Smooth muscle cell (in vitro differentiated cells): ENCODE results near the gene TSN. TPM values are rescaled to one million over a fixed set of nuclear protein-coding genes. Genes with fewer than 3 reads are reported as not detected.
A peak's percentile ranks its signal among the peaks of the same experiment; 100 is the strongest.

Experiments used
- DNase-seq: peaks from one replicate; lab custom pipeline; 2025; ENCODE audit not compliant: unreplicated experiment; lab: John Stamatoyannopoulos, UW
- H2AFZ ChIP-seq: fragments of 200-600 bp; sonication (generic); 2 replicates; pipeline ENCODE4 v1.6.0; 2016; ENCODE audit warnings: antibody characterized with exemption, low read depth, mild to moderate bottlenecking
- H3F3A ChIP-seq: fragments of 200-600 bp; sonication (generic); 2 replicates; pipeline ENCODE4 v1.6.0; 2017; ENCODE audit warnings: antibody characterized with exemption, low read depth
- H3K27ac ChIP-seq: fragments of 200-600 bp; sonication (generic); 2 replicates; pipeline ENCODE4 v1.5.1; 2016; ENCODE audit warnings: low read depth, mild to moderate bottlenecking
- H3K27me3 ChIP-seq: fragments of 200-600 bp; sonication (generic); 2 replicates; pipeline ENCODE4 v1.6.1; 2016; ENCODE audit warnings: low read depth, mild to moderate bottlenecking
- H3K36me3 ChIP-seq: fragments of 200-600 bp; sonication (generic); 2 replicates; pipeline ENCODE4 v1.5.1; 2016; ENCODE audit warnings: low read depth
- H3K4me1 ChIP-seq: fragments of 200-600 bp; sonication (generic); 2 replicates; pipeline ENCODE4 v1.5.1; 2016; ENCODE audit warnings: low read depth
- H3K4me2 ChIP-seq: fragments of 200-600 bp; sonication (generic); 2 replicates; pipeline ENCODE4 v1.6.0; 2016; ENCODE audit warnings: mild to moderate bottlenecking
- H3K4me3 ChIP-seq: fragments of 200-600 bp; sonication (generic); 2 replicates; pipeline ENCODE4 v1.5.1; 2016; ENCODE audit warnings: mild to moderate bottlenecking
- H3K79me2 ChIP-seq: fragments of 200-600 bp; sonication (generic); 2 replicates; pipeline ENCODE4 v1.6.0; 2016; ENCODE audit warnings: low read depth, mild to moderate bottlenecking
- H3K9ac ChIP-seq: fragments of 200-600 bp; sonication (generic); 2 replicates; pipeline ENCODE4 v1.6.0; 2016; ENCODE audit warnings: low read depth
- H3K9me3 ChIP-seq: fragments of 200-600 bp; sonication (generic); replicated peaks from 2 replicates; pipeline ENCODE4 v1.5.1; 2016; ENCODE audit warnings: low read depth
- H4K20me1 ChIP-seq: fragments of 200-600 bp; sonication (generic); 2 replicates; pipeline ENCODE4 v1.6.0; 2016; ENCODE audit warnings: low read depth
- CTCF ChIP-seq: fragments of 200-600 bp; sonication (generic); IDR thresholded peaks from 2 replicates; pipeline ENCODE4 v1.5.1; 2017; ENCODE audit warnings: borderline replicate concordance, mild to moderate bottlenecking, antibody characterized with exemption; ENCODE audit not compliant: insufficient read depth, poor library complexity, severe bottlenecking
- WGBS: methylation state at CpG from one replicate; pipeline ENCODE4 v1.1.7; 2016; ENCODE audit warnings: low lambda C conversion rate; 5-methylcytosine and 5-hydroxymethylcytosine counted together
- polyA plus RNA-seq: library from polyadenylated mRNA; unstranded; fragments of >200 nt; fragmentation: Nextera tagmentation; extraction: Ambion mirVana; gene quantifications from 2 replicates; pipeline ENCODE4 v1.2.1, GENCODE V29; 2016
- total RNA-seq: library from RNA; depleted of rRNA; stranded (reverse); fragments of >200 nt; gene quantifications from 2 replicates; pipeline ENCODE4 v1.2.3, GENCODE V29; 2014

TSN gene
- total and polyA plus RNA-seq, 2 experiments from 2014 or later: 47.3 to 53.1 TPM

DNA sequence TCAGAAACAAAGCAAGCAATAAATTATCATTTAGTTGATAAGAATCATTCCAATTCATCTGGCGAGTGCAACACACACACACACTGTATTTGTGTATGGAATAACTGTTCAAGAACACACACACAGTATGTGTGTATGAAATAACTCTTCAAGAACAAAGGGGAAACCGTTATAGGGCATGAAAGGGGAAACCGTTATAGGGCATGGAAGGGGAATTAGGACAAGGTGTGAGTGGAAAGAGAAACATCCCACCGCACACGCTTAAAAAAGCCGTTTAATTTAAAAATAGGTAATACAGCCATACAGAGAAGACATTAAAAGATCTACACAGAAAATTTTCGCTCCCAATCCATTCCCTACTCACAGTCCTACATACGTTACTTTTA, 607 bp upstream of the TSN start:
- Histone ChIP-seq H4K20me1 (no peaks in the 10 kb centered on the region), H3K4me3 (peak overlapping the region; percentile 79), H3K27ac (no peak overlapping the region), H3K36me3 (no peaks in the 10 kb centered on the region), H3K4me1 (peaks cover 16% of the 10 kb centered on the region), H2AFZ (peak overlapping the region; percentile 98), H3K79me2 (peaks cover 35% of the 10 kb centered on the region), H3K4me2 (peak overlapping the region; percentile 97), H3K9ac (peak overlapping the region; percentile 74), H3K27me3 (no peaks in the 10 kb centered on the region), H3F3A (no peaks in the 10 kb centered on the region), H3K9me3 (no peaks in the 10 kb centered on the region)
- TF ChIP-seq CTCF: no peak
- 6% methylated on average over 8 of the region's 8 CpGs for WGBS
- DNase-seq: no peak

- Histone ChIP-seq H4K20me1 (no peaks in the 10 kb centered on the region), H2AFZ (no peak overlapping the region), H3K9me3 (no peaks in the 10 kb centered on the region), H3K36me3 (peaks cover 25% of the 10 kb centered on the region), H3K4me1 (no peaks in the 10 kb centered on the region), H3F3A (no peaks in the 10 kb centered on the region), H3K27me3 (no peaks in the 10 kb centered on the region), H3K9ac (no peak overlapping the region), H3K4me2 (no peak overlapping the region), H3K27ac (no peak overlapping the region), H3K4me3 (no peak overlapping the region), H3K79me2 (no peaks in the 10 kb centered on the region)
- no peak for DNase-seq
- no peak for TF ChIP-seq CTCF
- 96% methylated on average over 10 of the region's 10 CpGs for WGBS
Observed at GRCh38 chr2:121764681-121765228, 9.3 kb downstream of the TSN start.

DNA sequence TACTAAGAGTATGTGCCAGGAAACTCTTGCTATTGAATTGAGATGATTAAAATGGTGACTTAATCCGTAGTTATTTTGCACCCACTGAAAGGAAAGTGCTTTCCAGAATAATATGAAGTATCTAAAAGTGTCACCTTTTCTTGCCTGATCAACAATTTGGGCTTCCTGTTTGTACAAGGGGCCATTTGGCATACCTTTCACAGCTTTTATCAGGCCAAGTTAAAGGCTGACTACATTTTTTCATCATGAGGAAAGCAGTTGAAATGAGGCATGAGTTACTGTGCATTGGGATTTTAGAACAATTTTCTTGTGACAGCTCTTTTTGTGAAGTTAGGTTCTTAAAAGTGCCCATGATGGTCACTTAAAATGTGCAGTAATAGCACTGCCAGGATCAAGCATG, 11.2 kb downstream of the TSN start:
- Histone ChIP-seq H2AFZ (no peak overlapping the region), H3K4me3 (no peak overlapping the region), H3K9ac (no peak overlapping the region), H3K27me3 (no peaks in the 10 kb centered on the region), H3K27ac (no peak overlapping the region), H4K20me1 (no peaks in the 10 kb centered on the region), H3K36me3 (peaks cover 23% of the 10 kb centered on the region), H3K9me3 (no peaks in the 10 kb centered on the region), H3K4me2 (no peak overlapping the region), H3K79me2 (no peaks in the 10 kb centered on the region), H3K4me1 (no peaks in the 10 kb centered on the region), H3F3A (no peaks in the 10 kb centered on the region)
- 95% methylated on average over 1 of the region's 1 CpG for WGBS
- TF ChIP-seq CTCF: no peak
- DNase-seq: no peak

DNA sequence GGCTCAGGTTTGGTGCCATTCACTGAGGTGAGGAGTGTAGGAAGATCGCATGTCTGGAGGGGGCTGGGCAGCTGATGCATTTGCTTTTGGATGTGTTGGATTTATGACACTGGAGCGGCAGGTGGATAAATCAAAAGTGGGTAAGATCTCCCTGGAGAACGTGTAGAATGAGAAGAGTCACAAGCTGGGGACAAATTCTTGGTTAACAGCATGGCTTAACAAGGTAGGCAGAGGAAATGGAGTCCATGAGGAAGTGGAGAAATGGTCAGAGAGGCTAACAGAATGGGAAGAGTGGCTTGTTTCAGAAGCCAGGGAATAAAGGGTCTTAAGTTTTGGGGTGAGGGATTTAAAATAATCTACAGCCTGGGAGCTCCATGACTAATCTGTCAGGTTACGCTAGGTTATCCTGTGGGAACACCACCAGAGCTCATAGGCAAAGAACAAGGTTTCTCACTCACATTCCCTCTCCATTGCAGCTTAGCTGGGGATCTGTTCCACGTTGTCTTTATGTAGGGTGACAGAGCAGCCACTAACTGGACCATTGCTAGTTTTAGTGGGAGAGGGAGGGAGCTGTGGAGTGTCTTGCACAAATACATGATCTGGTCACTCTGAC, 12.8 kb downstream of the TSN start:
- Histone ChIP-seq H3K9ac (no peak overlapping the region), H3K36me3 (peaks cover 23% of the 10 kb centered on the region), H3K79me2 (no peaks in the 10 kb centered on the region), H4K20me1 (no peaks in the 10 kb centered on the region), H3K9me3 (no peaks in the 10 kb centered on the region), H3K4me2 (no peak overlapping the region), H3K4me1 (no peaks in the 10 kb centered on the region), H2AFZ (no peak overlapping the region), H3K27ac (no peak overlapping the region), H3F3A (no peaks in the 10 kb centered on the region), H3K4me3 (no peak overlapping the region), H3K27me3 (no peaks in the 10 kb centered on the region)
- no peak for DNase-seq
- WGBS: 91% methylated on average over 5 of the region's 5 CpGs
- no peak for TF ChIP-seq CTCF
